GM21360 (cell line): ENCODE data around the gene FOXJ2.
"Not testable (repeated sequence)": the region's sequence is repeated elsewhere in the genome, so short reads cannot be mapped to it uniquely, and the experiment has no call there.

ENCODE experiments used
- ATAC-seq: cut with Tn5 transposase; IDR thresholded peaks from one replicate; pipeline ENCODE4 v1.9.1; 2021; ENCODE audit warnings: mild to moderate bottlenecking, moderate library complexity; ENCODE audit not compliant: unreplicated experiment

Gene FOXJ2

DNA sequence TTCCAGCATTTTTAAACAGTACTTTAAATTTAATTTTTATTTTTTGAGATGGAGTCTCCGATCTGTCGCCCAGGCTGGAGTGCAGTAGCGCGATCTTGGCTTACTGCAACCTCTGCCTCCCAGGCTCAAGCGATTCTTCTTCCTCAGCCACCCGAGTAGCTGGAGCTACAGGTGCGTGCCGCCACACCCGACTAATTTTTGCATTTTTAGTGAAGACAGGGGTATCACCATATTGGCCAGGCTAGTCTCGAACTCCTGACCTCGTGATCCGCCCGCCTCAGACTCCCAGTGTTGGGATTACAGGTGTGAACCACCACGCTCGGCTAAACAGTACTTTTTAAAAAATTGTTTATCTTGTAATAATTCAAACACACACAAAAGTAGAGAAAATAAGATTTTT lies 4.2 kb upstream of the FOXJ2 start:
- no peak for ATAC-seq

- ATAC-seq, result no peak
These were observed 2.3 kb upstream of the FOXJ2 start for GRCh38 chr12:8030189-8030588.

GRCh38 chr12:8031017-8031416 lies 1.5 kb upstream of the FOXJ2 start:
- ATAC-seq, result not testable (repeated sequence)

DNA sequence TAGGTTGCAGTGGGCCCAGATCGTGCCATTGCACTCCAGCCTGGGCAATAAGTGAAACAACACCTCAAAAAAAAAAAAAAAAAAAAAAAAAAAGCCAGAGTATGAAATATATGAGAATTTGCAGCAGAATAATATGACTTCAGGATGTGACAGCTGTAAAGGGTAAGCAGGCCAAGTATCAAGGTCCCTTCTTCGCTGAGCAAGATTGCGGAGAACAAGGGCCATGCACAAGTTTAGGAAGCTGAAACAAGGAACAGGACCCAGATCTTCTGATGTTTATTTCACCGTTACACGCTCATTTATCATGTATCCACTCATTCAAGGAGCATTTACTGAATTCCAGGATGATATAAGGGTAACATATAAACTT lies 659 bp upstream of the FOXJ2 start:
- ATAC-seq, result no peak

DNA sequence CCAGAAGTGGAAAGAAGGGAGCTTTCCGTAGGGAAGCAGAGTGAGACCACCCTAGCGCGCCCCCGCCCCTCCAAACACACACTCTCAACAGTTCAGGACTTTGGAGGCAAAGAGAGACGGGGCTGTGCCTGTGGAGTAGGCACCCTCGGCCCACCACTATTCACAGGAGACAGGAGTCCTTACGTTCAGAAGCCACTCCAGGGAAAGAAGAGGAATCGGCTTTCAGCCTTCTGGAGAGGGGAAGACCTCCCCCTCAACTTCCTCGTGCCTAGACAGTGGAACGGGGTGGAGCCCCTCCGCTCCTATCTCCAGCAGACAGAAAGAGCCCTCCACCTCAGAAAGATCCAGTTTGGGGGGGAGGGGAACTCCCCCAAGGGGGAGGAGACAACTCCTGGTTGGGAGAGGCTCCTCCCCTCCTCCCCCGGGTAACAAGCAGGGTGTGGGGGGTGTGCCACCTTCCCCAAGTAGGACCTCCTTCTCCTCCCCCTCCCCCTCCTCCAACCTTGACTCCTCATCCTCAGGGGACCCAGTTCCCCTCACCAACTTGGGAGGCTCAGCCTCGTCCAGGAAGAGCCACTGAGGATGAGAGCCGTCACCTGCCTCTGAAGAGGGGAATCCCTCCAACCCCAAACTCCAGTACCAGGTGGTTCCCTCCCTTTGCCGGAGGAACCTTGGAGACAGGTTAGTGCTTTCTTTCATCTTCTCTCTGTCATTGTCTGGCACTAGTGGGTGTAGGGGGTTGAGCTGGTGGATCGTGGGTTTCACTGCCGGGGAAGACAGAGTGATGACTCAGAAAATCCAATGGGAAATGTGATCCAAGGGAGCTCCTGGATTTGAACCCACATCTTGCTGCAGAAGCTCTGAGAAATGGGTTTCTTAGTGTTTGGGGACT lies 883 bp downstream of the FOXJ2 start:
- ATAC-seq, result no peak

DNA sequence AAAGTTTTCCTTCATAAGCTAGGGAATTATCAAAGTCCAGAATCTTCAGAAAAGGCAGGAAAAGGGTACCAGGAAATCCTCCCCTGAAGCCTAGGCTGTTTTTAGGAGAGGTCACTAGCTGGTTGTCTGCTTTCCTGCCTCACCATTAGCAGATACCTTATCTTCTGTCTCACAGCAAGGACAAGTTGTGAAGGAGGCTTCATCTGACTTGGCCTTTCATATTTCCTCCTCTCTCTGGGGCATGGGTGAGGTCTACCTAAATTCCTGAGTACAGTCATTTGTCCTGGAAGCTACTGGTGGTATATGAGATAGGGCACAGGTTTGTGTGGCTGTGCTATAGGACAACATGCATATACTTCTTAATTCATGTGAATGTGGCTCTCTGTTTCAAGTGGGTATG lies 2.3 kb downstream of the FOXJ2 start:
- ATAC-seq, result no peak

DNA sequence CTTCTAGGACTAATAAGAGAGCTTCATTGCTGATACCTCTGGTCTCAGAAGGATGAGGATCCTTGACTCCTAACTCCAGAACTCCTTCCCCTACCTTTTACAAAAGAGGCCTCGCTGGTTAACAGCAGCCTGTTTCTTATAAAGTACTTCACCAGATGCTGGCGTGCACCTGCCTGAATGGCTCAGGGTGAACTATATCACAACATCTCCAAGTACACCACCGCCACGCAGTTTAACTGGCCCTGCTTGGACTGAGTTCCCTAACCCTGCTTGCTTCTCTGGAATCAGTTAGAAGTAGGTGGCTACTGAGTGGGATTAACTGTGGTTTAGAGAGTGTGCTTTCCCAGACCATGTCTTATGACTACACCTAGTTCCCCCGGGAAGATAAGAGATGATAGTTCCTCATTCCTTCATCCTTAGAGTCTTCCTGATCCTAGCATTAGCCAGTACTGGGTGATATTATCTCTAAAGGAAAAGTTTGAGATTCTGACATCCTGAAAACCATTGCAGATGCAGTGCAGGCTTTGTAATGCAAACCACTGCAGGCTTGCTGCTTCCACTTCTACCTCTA lies 3.0 kb downstream of the FOXJ2 start:
- ATAC-seq, result no peak

DNA sequence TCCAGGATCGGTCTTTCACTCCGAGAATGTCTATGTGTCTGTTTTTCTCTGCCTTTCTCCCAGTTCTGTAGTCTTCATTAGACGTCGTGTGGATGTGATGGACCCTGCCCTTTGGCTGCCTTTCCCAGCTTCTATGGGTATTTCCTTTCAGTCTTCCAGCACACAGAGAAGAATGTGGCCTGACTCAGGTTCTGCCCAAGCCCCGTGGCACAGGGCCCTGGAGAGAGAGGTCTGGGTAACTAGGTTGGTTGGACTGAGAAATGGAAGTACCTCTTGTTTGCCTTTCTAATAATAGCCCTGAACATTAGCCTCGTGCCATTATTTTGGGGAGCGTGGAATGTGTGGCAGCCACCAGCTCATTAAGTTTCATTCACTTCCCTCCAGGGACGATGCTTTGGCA lies 3.8 kb downstream of the FOXJ2 start:
- no peak for ATAC-seq

GRCh38 chr12:8037046-8037663 lies 4.6 kb downstream of the FOXJ2 start:
- ATAC-seq, result no peak

DNA sequence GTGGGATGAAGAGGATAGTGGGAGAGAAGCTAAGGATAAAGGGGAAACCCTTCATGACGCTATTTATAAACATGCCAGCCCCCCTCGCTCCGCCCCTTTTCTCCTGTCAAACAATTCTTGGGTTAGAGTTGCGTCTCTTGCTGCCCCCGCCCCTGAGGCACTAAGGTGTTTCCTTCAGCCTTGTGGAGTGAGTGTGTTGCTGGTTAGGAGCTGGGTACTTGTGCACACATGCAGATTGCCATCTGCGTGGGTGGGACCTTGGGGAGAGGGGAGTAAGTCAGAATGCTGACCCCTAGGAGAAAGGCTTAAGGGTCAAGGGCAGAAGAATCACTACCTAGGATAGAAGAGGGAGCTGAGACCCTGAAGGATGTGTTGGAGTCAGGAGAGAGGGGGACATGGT lies 5.4 kb downstream of the FOXJ2 start:
- no peak for ATAC-seq

GRCh38 chr12:8038659-8039114 lies 6.2 kb downstream of the FOXJ2 start:
- no peak for ATAC-seq

DNA sequence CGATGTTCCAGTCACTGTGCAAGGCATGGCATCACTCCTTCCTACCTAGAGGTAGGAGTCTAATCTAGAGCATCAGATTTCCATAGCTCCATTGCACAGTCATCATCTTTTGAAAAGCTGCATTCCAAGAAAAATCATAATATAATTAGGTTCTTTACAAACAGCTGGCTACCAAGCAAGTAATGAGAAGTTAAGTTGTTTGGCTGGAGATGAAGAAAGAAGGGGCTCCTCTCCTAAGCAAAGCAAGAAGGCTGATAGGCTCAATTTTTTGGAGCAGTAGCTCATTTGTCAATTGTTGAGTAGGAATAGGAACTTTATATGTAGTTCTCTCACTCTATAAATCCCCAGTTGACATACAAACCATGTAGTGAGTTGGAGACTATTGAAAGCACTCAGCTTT lies 8.3 kb downstream of the FOXJ2 start:
- no peak for ATAC-seq

DNA sequence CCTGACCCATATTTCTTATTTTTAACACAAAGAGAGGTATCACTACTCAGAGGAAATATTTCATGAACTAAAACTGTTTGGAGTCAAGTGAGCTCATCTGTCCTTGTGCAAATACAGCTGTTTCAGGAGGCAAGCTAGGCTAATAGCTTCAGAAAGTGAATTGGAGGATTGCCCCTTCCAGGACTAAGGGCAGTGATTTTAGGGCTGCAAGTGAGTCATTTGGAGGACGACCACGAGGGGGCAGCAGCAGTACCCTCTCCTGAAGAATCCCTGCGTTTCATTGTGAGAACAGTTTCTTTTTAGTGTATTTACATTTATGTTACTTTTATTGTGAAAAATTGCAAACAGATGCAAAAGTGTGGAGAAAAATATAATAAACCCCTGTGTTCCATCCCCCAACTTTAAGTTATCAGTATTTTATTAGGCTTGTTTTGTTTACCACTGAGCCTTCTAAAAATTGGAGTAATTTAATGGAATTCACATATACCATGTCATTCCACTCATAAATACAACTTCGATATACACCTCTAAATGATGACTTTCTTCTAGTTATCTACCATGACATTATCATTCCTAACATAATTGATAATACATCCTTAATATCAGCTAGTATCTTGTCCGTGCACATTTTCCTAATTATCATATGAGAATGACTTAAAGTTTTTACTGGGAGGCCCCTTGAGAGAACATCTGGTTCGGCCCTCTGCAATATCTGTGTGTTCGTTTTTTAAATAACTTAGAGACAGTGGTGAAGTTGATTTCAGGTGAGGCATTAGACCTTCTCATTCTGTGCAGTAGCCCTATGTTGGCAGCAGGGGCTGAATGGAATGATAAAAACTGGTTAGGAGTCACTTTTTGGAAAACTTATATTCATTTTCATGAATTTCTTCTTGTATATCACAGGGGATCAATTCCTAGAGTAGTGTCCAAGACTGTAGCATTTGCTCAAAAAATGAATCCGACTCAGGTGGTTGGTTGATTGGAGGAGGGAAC lies 13.7 kb downstream of the FOXJ2 start:
- ATAC-seq, result no peak

- ATAC-seq, result no peak
These were observed 15.3 kb downstream of the FOXJ2 start for GRCh38 chr12:8047842-8048241.

DNA sequence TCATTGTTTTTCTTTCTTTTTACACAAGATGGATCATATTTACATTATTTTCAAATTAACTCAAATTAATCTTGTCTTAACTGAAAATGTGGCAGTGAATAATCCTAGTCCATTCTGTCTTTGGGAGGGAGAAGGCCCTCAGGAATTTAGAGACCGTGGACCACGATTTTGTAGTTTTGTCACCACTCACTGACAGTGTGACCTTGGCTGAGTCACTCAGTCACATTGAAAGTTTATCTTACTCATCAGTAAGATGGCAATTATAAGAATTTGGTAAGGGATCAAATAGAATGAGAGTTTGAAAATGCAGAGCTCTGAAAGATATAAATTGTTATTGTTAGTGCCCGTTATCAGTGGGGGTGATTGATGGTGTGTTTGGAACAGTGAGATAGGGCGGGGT lies 16.4 kb downstream of the FOXJ2 start:
- no peak for ATAC-seq

GRCh38 chr12:8050600-8051250 lies 18.2 kb downstream of the FOXJ2 start:
- no peak for ATAC-seq

DNA sequence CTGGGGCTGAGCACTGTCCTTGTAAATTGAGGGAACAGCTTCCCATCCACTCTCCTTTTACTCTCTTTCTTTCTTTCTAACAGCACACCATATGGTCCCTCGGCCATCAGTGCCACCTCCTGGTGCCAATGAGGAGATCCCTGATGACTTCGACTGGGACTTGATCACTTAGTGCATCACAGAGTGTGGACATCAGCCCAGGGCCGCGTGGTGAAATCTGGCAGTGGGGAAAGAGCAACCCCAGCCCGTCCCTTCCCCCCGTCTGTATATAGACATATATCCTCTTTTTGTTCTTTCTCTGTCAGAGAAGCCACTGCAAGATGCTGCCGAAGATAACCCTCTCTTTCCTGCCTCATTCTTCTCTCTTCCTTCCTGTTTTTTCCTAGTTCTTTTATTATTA lies 20.2 kb downstream of the FOXJ2 start:
- no peak for ATAC-seq

GRCh38 chr12:8054816-8055215 lies 22.3 kb downstream of the FOXJ2 start:
- no peak for ATAC-seq

DNA sequence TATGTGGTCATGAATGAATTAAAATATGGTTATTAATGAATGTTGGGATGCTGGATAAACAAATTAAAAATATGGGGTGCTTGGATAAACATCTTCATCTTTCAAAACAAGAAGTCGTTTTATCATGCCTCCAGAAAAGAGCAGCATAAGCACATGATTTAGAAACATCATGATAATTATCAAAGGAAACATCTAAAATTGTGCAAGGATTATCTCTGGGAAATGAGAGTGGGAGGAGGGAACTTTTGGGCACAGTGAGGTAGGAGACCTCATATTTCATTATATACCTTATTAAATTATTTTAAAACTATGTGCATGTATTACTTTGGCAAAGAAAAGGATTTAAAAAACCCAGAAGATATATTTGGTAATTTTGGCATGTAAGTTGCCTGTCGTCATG lies 24.8 kb downstream of the FOXJ2 start:
- ATAC-seq, result no peak

DNA sequence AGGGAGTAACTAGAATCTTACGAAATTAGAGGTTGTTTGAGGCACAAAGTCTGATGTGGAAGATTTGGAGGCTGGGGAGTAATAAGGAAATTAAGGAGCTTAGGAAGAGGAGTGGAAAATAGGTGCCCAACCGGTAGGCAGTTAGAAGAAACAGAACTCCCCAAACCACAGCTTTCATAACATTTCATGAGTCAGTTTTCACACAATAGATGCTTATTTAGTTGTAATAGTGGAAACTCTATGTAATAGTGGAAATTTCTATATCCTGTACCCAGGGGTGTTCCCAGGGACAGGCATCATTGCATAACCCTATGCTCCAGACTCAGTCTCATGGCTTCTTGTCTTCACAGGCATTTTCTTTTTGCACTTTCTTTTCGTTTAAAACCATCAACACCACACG lies 25.3 kb downstream of the FOXJ2 start:
- ATAC-seq, result no peak
